GM21786 (cell line): ENCODE results near the gene PDPN.

Source experiments
- ATAC-seq: cut with Tn5 transposase; IDR thresholded peaks from one replicate; pipeline ENCODE4 v1.9.1; 2021; ENCODE audit not compliant: unreplicated experiment

The PDPN gene

GRCh38 chr1:13576926-13577325 lies 6.7 kb upstream of the PDPN start:
- ATAC-seq, result no peak

- ATAC-seq, result no peak
Observed at GRCh38 chr1:13577846-13578245, 5.8 kb upstream of the PDPN start.

- no peak for ATAC-seq
Observed at GRCh38 chr1:13581446-13581845, 2.2 kb upstream of the PDPN start.

GRCh38 chr1:13582713-13583443 lies 754 bp upstream of the PDPN start:
- no peak for ATAC-seq

GRCh38 chr1:13583966-13584791 lies 547 bp downstream of the PDPN start:
- ATAC-seq, result no peak

GRCh38 chr1:13584876-13585611 lies 1.4 kb downstream of the PDPN start:
- no peak for ATAC-seq

GRCh38 chr1:13585612-13585991 lies 2.0 kb downstream of the PDPN start:
- ATAC-seq, result no peak

- ATAC-seq, result no peak
Observed at GRCh38 chr1:13586001-13586400, 2.4 kb downstream of the PDPN start.

- ATAC-seq, result no peak
Observed at GRCh38 chr1:13587256-13588030, 3.8 kb downstream of the PDPN start.

- no peak for ATAC-seq
Observed at GRCh38 chr1:13588946-13589796, 5.5 kb downstream of the PDPN start.

GRCh38 chr1:13590486-13590885 lies 6.9 kb downstream of the PDPN start:
- ATAC-seq, result no peak

- no peak for ATAC-seq
Observed at GRCh38 chr1:13593511-13594131, 10.0 kb downstream of the PDPN start.

GRCh38 chr1:13595411-13595810 lies 11.8 kb downstream of the PDPN start:
- ATAC-seq, result no peak

GRCh38 chr1:13597166-13597565 lies 13.5 kb downstream of the PDPN start:
- ATAC-seq, result no peak

- no peak for ATAC-seq
Observed at GRCh38 chr1:13600762-13601453, 17.3 kb downstream of the PDPN start.

- no peak for ATAC-seq
Observed at GRCh38 chr1:13604176-13604575, 20.5 kb downstream of the PDPN start.

GRCh38 chr1:13604721-13605120 lies 21.1 kb downstream of the PDPN start:
- ATAC-seq, result no peak

- no peak for ATAC-seq
Observed at GRCh38 chr1:13605159-13605558, 21.5 kb downstream of the PDPN start.

- ATAC-seq, result no peak
Observed at GRCh38 chr1:13607002-13607401, 23.4 kb downstream of the PDPN start.
